GM23338 (cell line): ENCODE data around the gene ARID1B. TPM values are rescaled to one million over a fixed set of nuclear protein-coding genes. Genes with fewer than 3 reads are reported as not detected.

Source experiments
- ATAC-seq: fragments of 200-7000 bp; cut with Tn5 transposase; 3 replicates; pipeline ENCODE4 v1.9.1; 2020
- DNase-seq: peaks from one replicate; pipeline ENCODE4 v3.0.0-alpha.2; 2015; ENCODE audit warnings: low spot score
- H2AFZ ChIP-seq: fragments of 200-600 bp; sonication (generic); 2 replicates; pipeline ENCODE4 v1.8.0; 2016; ENCODE audit warnings: antibody characterized with exemption, mild to moderate bottlenecking, moderate library complexity
- H3F3A ChIP-seq: fragments of 200-600 bp; sonication (generic); replicated peaks from 2 replicates; pipeline ENCODE4 v1.8.0; 2017; ENCODE audit warnings: antibody characterized with exemption, mixed run types, low read depth
- H3K27ac ChIP-seq: fragments of 200-600 bp; sonication (generic); 2 replicates; pipeline ENCODE4 v1.6.1; 2016; ENCODE audit warnings: low read depth
- H3K27me3 ChIP-seq: fragments of 200-600 bp; sonication (generic); 2 replicates; pipeline ENCODE4 v1.8.0; 2016; ENCODE audit warnings: mild to moderate bottlenecking, mixed run types, moderate library complexity; ENCODE audit not compliant: insufficient read depth
- H3K36me3 ChIP-seq: fragments of 200-600 bp; sonication (generic); 2 replicates; pipeline ENCODE4 v1.8.0; 2016; ENCODE audit warnings: mild to moderate bottlenecking; ENCODE audit not compliant: insufficient read depth
- H3K4me1 ChIP-seq: fragments of 200-600 bp; sonication (generic); 2 replicates; pipeline ENCODE4 v1.8.0; 2016; ENCODE audit warnings: mild to moderate bottlenecking, moderate library complexity; ENCODE audit not compliant: insufficient read depth
- H3K4me2 ChIP-seq: fragments of 200-600 bp; sonication (generic); 2 replicates; pipeline ENCODE4 v1.7.1; 2017; ENCODE audit warnings: mixed run types
- H3K4me3 ChIP-seq: fragments of 200-600 bp; sonication (generic); 2 replicates; pipeline ENCODE4 v1.6.1; 2016; ENCODE audit warnings: mixed run types
- H3K79me2 ChIP-seq: fragments of 200-600 bp; sonication (generic); replicated peaks from 2 replicates; pipeline ENCODE4 v1.8.0; 2017; ENCODE audit warnings: mild to moderate bottlenecking; ENCODE audit not compliant: insufficient read depth
- H3K9me2 ChIP-seq: fragments of 200-600 bp; sonication (generic); 2 replicates; pipeline ENCODE4 v1.8.0; 2017; ENCODE audit not compliant: insufficient read depth
- H4K20me1 ChIP-seq: fragments of 200-600 bp; sonication (generic); replicated peaks from 2 replicates; pipeline ENCODE4 v1.8.0; 2017; ENCODE audit warnings: mild to moderate bottlenecking; ENCODE audit not compliant: insufficient read depth
- H3K27ac Mint-ChIP-seq: 2 replicates; pipeline ENCODE4 v1.8.0; 2020; ENCODE audit warnings: inconsistent platforms, mild to moderate bottlenecking, moderate library complexity, mixed read lengths
- H3K27me3 Mint-ChIP-seq: 3 replicates; pipeline ENCODE4 v1.8.0; 2022; ENCODE audit warnings: low read depth, mild to moderate bottlenecking, moderate library complexity, mixed read lengths, inconsistent platforms; ENCODE audit not compliant: insufficient read depth, poor library complexity
- H3K36me3 Mint-ChIP-seq: 3 replicates; pipeline ENCODE4 v1.8.0; 2021; ENCODE audit warnings: low read depth, mild to moderate bottlenecking, inconsistent platforms, moderate library complexity, mixed read lengths
- H3K4me1 Mint-ChIP-seq: 3 replicates; pipeline ENCODE4 v1.8.0; 2020; ENCODE audit warnings: mild to moderate bottlenecking, inconsistent platforms, mixed read lengths
- H3K4me3 Mint-ChIP-seq: 3 replicates; pipeline ENCODE4 v1.8.0; 2021; ENCODE audit warnings: moderate library complexity, mild to moderate bottlenecking, inconsistent platforms, mixed read lengths
- H3K9me3 Mint-ChIP-seq: 3 replicates; pipeline ENCODE4 v1.8.0; 2020; ENCODE audit warnings: moderate library complexity, mild to moderate bottlenecking, inconsistent platforms, mixed read lengths
- CREB1 ChIP-seq: fragments of 250-450 bp; sonication (Bioruptor Pico); IDR thresholded peaks from 2 replicates; pipeline ENCODE4 v1.5.0; 2020; ENCODE audit warnings: low read depth, mild to moderate bottlenecking, moderate library complexity
- ETS1 ChIP-seq: IDR thresholded peaks from 2 replicates; pipeline ENCODE4 v1.6.1; 2016; ENCODE audit warnings: antibody characterized with exemption
- EZH2 ChIP-seq: fragments of 200-600 bp; sonication (generic); IDR thresholded peaks from one replicate; pipeline ENCODE4 v1.8.0; 2017; ENCODE audit warnings: antibody characterized with exemption, mild to moderate bottlenecking, low read depth; ENCODE audit not compliant: unreplicated experiment
- EZH2phosphoT487 ChIP-seq: fragments of 200-600 bp; sonication (generic); IDR thresholded peaks from one replicate; pipeline ENCODE4 v1.8.1; 2018; ENCODE audit warnings: antibody characterized with exemption; ENCODE audit not compliant: unreplicated experiment
- JUNB ChIP-seq: IDR thresholded peaks from one replicate; pipeline ENCODE4 v1.6.1; 2016; ENCODE audit warnings: antibody characterized with exemption; ENCODE audit not compliant: unreplicated experiment
- NANOG ChIP-seq: IDR thresholded peaks from 2 replicates; pipeline ENCODE4 v1.6.1; 2016; ENCODE audit warnings: antibody characterized with exemption, borderline replicate concordance
- POLR2AphosphoS5 ChIP-seq: IDR thresholded peaks from 2 replicates; pipeline ENCODE4 v1.6.1; 2016; ENCODE audit warnings: antibody characterized with exemption, low read depth
- STAT1 ChIP-seq: IDR thresholded peaks from one replicate; pipeline ENCODE4 v1.6.1; 2016; ENCODE audit warnings: antibody characterized with exemption; ENCODE audit not compliant: unreplicated experiment
- ZNF114 ChIP-seq: fragments of 250-450 bp; sonication (Bioruptor Pico); IDR thresholded peaks from 2 replicates; pipeline ENCODE4 v1.5.0; 2020; ENCODE audit warnings: mild to moderate bottlenecking, moderate library complexity
- ZNF331 ChIP-seq: fragments of 250-450 bp; sonication (Bioruptor Pico); IDR thresholded peaks from 2 replicates; pipeline ENCODE4 v1.5.0; 2020; ENCODE audit warnings: low read depth, mild to moderate bottlenecking, moderate library complexity
- ZNF462 ChIP-seq: fragments of 250-450 bp; sonication (Bioruptor Pico); IDR thresholded peaks from 2 replicates; pipeline ENCODE4 v1.5.0; 2020; ENCODE audit warnings: mild to moderate bottlenecking, moderate library complexity
- polyA plus RNA-seq: library from polyadenylated mRNA; unstranded; fragments of >200 nt; fragmentation: Nextera tagmentation; extraction: Ambion mirVana; gene quantifications from 2 replicates; pipeline ENCODE4 v1.2.1, GENCODE V29; 2016
- total RNA-seq: library from RNA; depleted of rRNA; stranded (reverse); fragments of >200 nt; shearing (Covaris generic); gene quantifications from 2 replicates; pipeline ENCODE4 v1.2.3, GENCODE V29; 2014
- TF ChIP-seq, protein P1 (sequence below): IDR thresholded peaks from one replicate; pipeline ENCODE4 v1.6.1; 2018; ENCODE audit warnings: antibody characterized with exemption; ENCODE audit not compliant: unreplicated experiment
- TF ChIP-seq, protein P2 (sequence below), 2 experiments: fragments of 200-600 bp in 1 of 2; sonication (generic) in 1 of 2; conservative IDR thresholded peaks; 2 replicates each; pipeline versions ENCODE4 v1.5.1 to v1.6.1; 2016 to 2017; ENCODE audit warnings: antibody characterized with exemption in 2 of 2, low read depth in 2 of 2, mild to moderate bottlenecking in 2 of 2, moderate library complexity in 1 of 2

The ARID1B gene
- total and polyA plus RNA-seq, 2 experiments from 2014 or later = 59.3 to 72.2 TPM

DNA sequence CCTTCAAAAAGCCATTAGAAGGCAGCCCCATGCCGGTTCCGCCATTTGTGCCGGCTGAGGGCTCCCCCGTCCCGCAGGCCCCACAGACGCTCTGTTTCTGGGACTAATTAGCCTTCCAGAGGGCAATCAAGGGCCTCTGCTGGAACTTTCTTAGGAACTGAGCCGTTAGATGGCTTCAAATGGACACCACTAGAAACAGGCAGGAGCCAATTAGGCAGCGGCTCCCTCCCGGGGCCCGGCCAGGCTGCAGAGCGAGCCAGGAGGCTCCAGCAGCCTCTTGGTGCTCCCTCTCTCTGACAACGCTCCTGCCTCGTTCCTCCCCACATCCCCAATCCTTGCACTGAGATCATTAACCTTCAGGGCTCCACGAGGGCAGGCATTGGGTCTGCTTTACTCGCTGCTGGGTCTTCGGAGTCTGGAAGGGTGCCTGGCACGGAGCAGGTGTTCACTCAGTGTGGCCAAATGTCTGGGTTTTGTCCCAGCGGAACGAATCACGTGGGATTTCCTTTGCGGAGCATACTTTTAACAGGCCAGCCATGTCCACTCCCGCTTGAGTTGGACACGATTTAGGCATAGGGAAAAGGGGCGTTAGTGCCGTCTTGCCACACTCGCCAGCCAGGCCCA, 447.9 kb downstream of the ARID1B start:
- H3K27ac ChIP-seq = no peak overlapping the region

More for the DNA sequence above, 447.9 kb downstream of the ARID1B start:
- H4K20me1 ChIP-seq = no peaks in the 10 kb centered on the region
- H3K27me3 Mint-ChIP-seq = peaks cover 18% of the 10 kb centered on the region
- H3K4me3 Mint-ChIP-seq = no peak overlapping the region
- peaks cover 18% of the 10 kb centered on the region; the same call in 1 of the 2 replicates for H3F3A ChIP-seq
- H3K9me2 ChIP-seq = no peaks in the 10 kb centered on the region
- ATAC-seq (no peak), DNase-seq (no peak)
- no peaks in the 10 kb centered on the region for H3K79me2 ChIP-seq
- no peak overlapping the region for H3K4me2 ChIP-seq
- no peaks in the 10 kb centered on the region for H3K9me3 Mint-ChIP-seq
- no peaks in the 10 kb centered on the region for H3K27me3 ChIP-seq
- 0 out of 2 replicates have a peak, but pooled peaks cover 3% of the 10 kb centered on the region for H3K4me1 ChIP-seq
- H3K27ac Mint-ChIP-seq = no peak overlapping the region
- peak overlapping the region; percentile 85 for H2AFZ ChIP-seq
- TF ChIP-seq ZNF114 (no peak), NANOG (no peak), ZNF331 (CRISPR knock-in tag) (no peak), JUNB (no peak), ZNF462 (CRISPR knock-in tag) (no peak), POLR2AphosphoS5 (no peak), EZH2 (no peak), STAT1 (no peak), EZH2phosphoT487 (no peak), CREB1 (CRISPR knock-in tag) (no peak), ETS1 (no peak)
- TF ChIP-seq, protein P1, sequence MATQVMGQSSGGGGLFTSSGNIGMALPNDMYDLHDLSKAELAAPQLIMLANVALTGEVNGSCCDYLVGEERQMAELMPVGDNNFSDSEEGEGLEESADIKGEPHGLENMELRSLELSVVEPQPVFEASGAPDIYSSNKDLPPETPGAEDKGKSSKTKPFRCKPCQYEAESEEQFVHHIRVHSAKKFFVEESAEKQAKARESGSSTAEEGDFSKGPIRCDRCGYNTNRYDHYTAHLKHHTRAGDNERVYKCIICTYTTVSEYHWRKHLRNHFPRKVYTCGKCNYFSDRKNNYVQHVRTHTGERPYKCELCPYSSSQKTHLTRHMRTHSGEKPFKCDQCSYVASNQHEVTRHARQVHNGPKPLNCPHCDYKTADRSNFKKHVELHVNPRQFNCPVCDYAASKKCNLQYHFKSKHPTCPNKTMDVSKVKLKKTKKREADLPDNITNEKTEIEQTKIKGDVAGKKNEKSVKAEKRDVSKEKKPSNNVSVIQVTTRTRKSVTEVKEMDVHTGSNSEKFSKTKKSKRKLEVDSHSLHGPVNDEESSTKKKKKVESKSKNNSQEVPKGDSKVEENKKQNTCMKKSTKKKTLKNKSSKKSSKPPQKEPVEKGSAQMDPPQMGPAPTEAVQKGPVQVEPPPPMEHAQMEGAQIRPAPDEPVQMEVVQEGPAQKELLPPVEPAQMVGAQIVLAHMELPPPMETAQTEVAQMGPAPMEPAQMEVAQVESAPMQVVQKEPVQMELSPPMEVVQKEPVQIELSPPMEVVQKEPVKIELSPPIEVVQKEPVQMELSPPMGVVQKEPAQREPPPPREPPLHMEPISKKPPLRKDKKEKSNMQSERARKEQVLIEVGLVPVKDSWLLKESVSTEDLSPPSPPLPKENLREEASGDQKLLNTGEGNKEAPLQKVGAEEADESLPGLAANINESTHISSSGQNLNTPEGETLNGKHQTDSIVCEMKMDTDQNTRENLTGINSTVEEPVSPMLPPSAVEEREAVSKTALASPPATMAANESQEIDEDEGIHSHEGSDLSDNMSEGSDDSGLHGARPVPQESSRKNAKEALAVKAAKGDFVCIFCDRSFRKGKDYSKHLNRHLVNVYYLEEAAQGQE = no peak
- TF ChIP-seq, protein P2, sequence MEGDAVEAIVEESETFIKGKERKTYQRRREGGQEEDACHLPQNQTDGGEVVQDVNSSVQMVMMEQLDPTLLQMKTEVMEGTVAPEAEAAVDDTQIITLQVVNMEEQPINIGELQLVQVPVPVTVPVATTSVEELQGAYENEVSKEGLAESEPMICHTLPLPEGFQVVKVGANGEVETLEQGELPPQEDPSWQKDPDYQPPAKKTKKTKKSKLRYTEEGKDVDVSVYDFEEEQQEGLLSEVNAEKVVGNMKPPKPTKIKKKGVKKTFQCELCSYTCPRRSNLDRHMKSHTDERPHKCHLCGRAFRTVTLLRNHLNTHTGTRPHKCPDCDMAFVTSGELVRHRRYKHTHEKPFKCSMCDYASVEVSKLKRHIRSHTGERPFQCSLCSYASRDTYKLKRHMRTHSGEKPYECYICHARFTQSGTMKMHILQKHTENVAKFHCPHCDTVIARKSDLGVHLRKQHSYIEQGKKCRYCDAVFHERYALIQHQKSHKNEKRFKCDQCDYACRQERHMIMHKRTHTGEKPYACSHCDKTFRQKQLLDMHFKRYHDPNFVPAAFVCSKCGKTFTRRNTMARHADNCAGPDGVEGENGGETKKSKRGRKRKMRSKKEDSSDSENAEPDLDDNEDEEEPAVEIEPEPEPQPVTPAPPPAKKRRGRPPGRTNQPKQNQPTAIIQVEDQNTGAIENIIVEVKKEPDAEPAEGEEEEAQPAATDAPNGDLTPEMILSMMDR (conservative IDR thresholded peaks at IDR 0.05; ENCODE audit: low read depth in 2 of 2) = no peak
- H3K4me3 ChIP-seq = no peak overlapping the region
- H3K36me3 Mint-ChIP-seq = no peaks in the 10 kb centered on the region
- H3K36me3 ChIP-seq = no peaks in the 10 kb centered on the region
- peaks cover 40% of the 10 kb centered on the region for H3K4me1 Mint-ChIP-seq
